ENCODE results near the gene DPYSL5.

The DPYSL5 gene

GRCh38 chr2:26913606-26913998 lies 65.7 kb downstream of the DPYSL5 start:
- TF ChIP-seq POLR2AphosphoS5 (IDR thresholded peaks at IDR 0.05; ENCODE audit: low read depth, low read length) (no peak), FOXP2 (optimal IDR thresholded peaks at IDR 0.05; ENCODE audit: borderline replicate concordance, extremely low read depth, extremely low read length, insufficient read depth) (no peak), TAF1 (IDR thresholded peaks at IDR 0.05; ENCODE audit: borderline replicate concordance, insufficient read depth, low read length) (no peak), SIN3A (IDR thresholded peaks at IDR 0.05; ENCODE audit: borderline replicate concordance, insufficient read depth, low read length) (no peak)
- TF ChIP-seq, protein P1, sequence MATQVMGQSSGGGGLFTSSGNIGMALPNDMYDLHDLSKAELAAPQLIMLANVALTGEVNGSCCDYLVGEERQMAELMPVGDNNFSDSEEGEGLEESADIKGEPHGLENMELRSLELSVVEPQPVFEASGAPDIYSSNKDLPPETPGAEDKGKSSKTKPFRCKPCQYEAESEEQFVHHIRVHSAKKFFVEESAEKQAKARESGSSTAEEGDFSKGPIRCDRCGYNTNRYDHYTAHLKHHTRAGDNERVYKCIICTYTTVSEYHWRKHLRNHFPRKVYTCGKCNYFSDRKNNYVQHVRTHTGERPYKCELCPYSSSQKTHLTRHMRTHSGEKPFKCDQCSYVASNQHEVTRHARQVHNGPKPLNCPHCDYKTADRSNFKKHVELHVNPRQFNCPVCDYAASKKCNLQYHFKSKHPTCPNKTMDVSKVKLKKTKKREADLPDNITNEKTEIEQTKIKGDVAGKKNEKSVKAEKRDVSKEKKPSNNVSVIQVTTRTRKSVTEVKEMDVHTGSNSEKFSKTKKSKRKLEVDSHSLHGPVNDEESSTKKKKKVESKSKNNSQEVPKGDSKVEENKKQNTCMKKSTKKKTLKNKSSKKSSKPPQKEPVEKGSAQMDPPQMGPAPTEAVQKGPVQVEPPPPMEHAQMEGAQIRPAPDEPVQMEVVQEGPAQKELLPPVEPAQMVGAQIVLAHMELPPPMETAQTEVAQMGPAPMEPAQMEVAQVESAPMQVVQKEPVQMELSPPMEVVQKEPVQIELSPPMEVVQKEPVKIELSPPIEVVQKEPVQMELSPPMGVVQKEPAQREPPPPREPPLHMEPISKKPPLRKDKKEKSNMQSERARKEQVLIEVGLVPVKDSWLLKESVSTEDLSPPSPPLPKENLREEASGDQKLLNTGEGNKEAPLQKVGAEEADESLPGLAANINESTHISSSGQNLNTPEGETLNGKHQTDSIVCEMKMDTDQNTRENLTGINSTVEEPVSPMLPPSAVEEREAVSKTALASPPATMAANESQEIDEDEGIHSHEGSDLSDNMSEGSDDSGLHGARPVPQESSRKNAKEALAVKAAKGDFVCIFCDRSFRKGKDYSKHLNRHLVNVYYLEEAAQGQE (IDR thresholded peaks at IDR 0.05; ENCODE audit: insufficient read depth in 1 of 2, low read depth in 2 of 2, low read length in 2 of 2), result no peak

DNA sequence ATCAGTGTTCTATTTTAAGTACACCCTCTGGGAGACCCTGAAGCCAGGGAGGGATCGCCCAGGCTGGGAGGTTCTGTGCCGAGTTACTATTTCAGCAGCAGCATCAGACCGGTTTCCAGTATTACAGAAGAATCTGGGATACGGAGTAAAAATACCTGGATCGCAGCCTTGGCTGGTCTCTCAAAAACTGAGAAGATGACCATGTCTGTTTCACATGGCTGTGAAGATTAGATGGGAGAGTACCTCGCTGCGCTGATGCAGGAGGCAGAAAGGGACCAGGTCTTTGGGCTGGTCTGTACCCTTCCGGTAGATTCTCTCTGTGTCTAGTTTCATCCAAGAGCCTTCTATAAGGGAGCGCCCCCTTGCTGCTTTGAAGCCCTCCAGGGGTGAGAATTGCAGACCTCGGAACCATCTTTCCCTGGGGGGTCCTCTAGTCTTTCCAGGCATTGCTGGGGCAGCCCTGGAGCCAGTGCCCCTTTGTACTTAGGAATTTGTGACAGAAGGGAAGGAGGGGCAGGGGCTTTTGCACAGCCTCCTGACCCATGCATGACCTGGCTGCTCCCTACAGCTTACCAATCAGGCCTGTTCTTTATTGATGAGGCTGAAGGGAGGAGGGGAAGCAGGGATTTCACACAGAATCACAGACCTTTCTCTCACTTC lies 66.2 kb downstream of the DPYSL5 start:
- TF ChIP-seq TAF1 (IDR thresholded peaks at IDR 0.05; ENCODE audit: borderline replicate concordance, insufficient read depth, low read length), result no peak
- no peak for TF ChIP-seq SIN3A (IDR thresholded peaks at IDR 0.05; ENCODE audit: borderline replicate concordance, insufficient read depth, low read length)
- no peak for TF ChIP-seq POLR2AphosphoS5 (IDR thresholded peaks at IDR 0.05; ENCODE audit: low read depth, low read length)
- TF ChIP-seq, protein P1 (IDR thresholded peaks at IDR 0.05; ENCODE audit: insufficient read depth in 1 of 2, low read depth in 2 of 2, low read length in 2 of 2), result no peak

- no peak for TF ChIP-seq FOXP2 (optimal IDR thresholded peaks at IDR 0.05; ENCODE audit: borderline replicate concordance, extremely low read depth, extremely low read length, insufficient read depth)
- TF ChIP-seq SIN3A (IDR thresholded peaks at IDR 0.05; ENCODE audit: borderline replicate concordance, insufficient read depth, low read length), result no peak
- TF ChIP-seq TAF1 (IDR thresholded peaks at IDR 0.05; ENCODE audit: borderline replicate concordance, insufficient read depth, low read length), result no peak
- TF ChIP-seq, protein P1 (IDR thresholded peaks at IDR 0.05; ENCODE audit: insufficient read depth in 1 of 2, low read depth in 2 of 2, low read length in 2 of 2), result no peak
- TF ChIP-seq POLR2AphosphoS5 (IDR thresholded peaks at IDR 0.05; ENCODE audit: low read depth, low read length), result no peak
Measured at GRCh38 chr2:26914659-26915310, 66.9 kb downstream of the DPYSL5 start.

DNA sequence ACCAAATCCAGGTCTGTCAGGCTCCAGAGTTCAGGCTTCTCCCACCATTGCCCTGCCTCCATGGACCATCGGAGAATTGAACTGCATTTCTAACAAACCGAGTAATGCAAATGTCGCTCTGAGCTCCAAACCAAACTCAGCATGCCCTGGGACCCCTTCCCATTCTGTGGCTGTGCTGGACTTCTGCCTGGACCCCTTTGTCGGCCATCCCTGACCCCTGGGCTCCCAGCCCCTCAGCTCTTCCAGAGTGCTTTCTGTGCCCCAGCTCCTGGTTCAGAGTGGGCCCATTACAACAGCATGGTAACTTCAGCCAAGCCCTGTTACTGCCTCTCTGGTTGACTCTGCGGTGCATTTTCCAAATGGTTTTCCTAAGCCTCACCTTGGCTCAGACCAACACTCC lies 67.4 kb downstream of the DPYSL5 start:
- no peak for TF ChIP-seq FOXP2 (optimal IDR thresholded peaks at IDR 0.05; ENCODE audit: borderline replicate concordance, extremely low read depth, extremely low read length, insufficient read depth)
- TF ChIP-seq POLR2AphosphoS5 (IDR thresholded peaks at IDR 0.05; ENCODE audit: low read depth, low read length), result no peak
- TF ChIP-seq SIN3A (IDR thresholded peaks at IDR 0.05; ENCODE audit: borderline replicate concordance, insufficient read depth, low read length), result no peak
- TF ChIP-seq TAF1 (IDR thresholded peaks at IDR 0.05; ENCODE audit: borderline replicate concordance, insufficient read depth, low read length), result no peak
- TF ChIP-seq, protein P1 (IDR thresholded peaks at IDR 0.05; ENCODE audit: insufficient read depth in 1 of 2, low read depth in 2 of 2, low read length in 2 of 2), result no peak

Measured in PFSK-1 (cell line).